Measurements from ENCODE around the gene CTNNA2.

Gene CTNNA2

GRCh38 chr2:79612999-79613398, 100.1 kb downstream of the CTNNA2 start:
- DNase-seq (ENCODE audit: low read depth), result no peak

- no peak for DNase-seq (ENCODE audit: low read depth)
Measured at GRCh38 chr2:79619442-79619841, 106.6 kb downstream of the CTNNA2 start.

GRCh38 chr2:79619976-79620375, 107.1 kb downstream of the CTNNA2 start:
- no peak for DNase-seq (ENCODE audit: low read depth)

GRCh38 chr2:79620679-79621078, 107.8 kb downstream of the CTNNA2 start:
- no peak for DNase-seq (ENCODE audit: low read depth)

- DNase-seq (ENCODE audit: low read depth), result no peak
Measured at GRCh38 chr2:79621252-79621651, 108.4 kb downstream of the CTNNA2 start.

GRCh38 chr2:79621755-79622154, 108.9 kb downstream of the CTNNA2 start:
- no peak for DNase-seq (ENCODE audit: low read depth)

- no peak for DNase-seq (ENCODE audit: low read depth)
Measured at GRCh38 chr2:79622508-79622907, 109.7 kb downstream of the CTNNA2 start.

GRCh38 chr2:79627237-79627636, 114.4 kb downstream of the CTNNA2 start:
- DNase-seq (ENCODE audit: low read depth), result no peak

GRCh38 chr2:79630060-79630459, 117.2 kb downstream of the CTNNA2 start:
- no peak for DNase-seq (ENCODE audit: low read depth)

GRCh38 chr2:79630972-79631557, 118.2 kb downstream of the CTNNA2 start:
- no peak for DNase-seq (ENCODE audit: low read depth)

- no peak for DNase-seq (ENCODE audit: low read depth)
Measured at GRCh38 chr2:79638410-79638809, 125.6 kb downstream of the CTNNA2 start.

- DNase-seq (ENCODE audit: low read depth), result no peak
Measured at GRCh38 chr2:79638954-79639353, 126.1 kb downstream of the CTNNA2 start.

- DNase-seq (ENCODE audit: low read depth), result no peak
Measured at GRCh38 chr2:79640001-79640400, 127.2 kb downstream of the CTNNA2 start.

- DNase-seq (ENCODE audit: low read depth), result no peak
Measured at GRCh38 chr2:79649531-79649930, 136.7 kb downstream of the CTNNA2 start.

GRCh38 chr2:79660557-79660956, 147.7 kb downstream of the CTNNA2 start:
- no peak for DNase-seq (ENCODE audit: low read depth)

- DNase-seq (ENCODE audit: low read depth), result no peak
Measured at GRCh38 chr2:79665091-79665490, 152.2 kb downstream of the CTNNA2 start.

- no peak for DNase-seq (ENCODE audit: low read depth)
Measured at GRCh38 chr2:79666430-79666829, 153.6 kb downstream of the CTNNA2 start.

GRCh38 chr2:79669714-79670113, 156.9 kb downstream of the CTNNA2 start:
- no peak for DNase-seq (ENCODE audit: low read depth)

- no peak for DNase-seq (ENCODE audit: low read depth)
Measured at GRCh38 chr2:79670198-79670597, 157.3 kb downstream of the CTNNA2 start.

GRCh38 chr2:79686884-79687283, 174.0 kb downstream of the CTNNA2 start:
- no peak for DNase-seq (ENCODE audit: low read depth)

- DNase-seq (ENCODE audit: low read depth), result no peak
Measured at GRCh38 chr2:79695248-79695647, 182.4 kb downstream of the CTNNA2 start.

- DNase-seq (ENCODE audit: low read depth), result no peak
Measured at GRCh38 chr2:79697200-79697599, 184.3 kb downstream of the CTNNA2 start.

- no peak for DNase-seq (ENCODE audit: low read depth)
Measured at GRCh38 chr2:79700651-79701050, 187.8 kb downstream of the CTNNA2 start.

- DNase-seq (ENCODE audit: low read depth), result no peak
Measured at GRCh38 chr2:79702905-79703304, 190.1 kb downstream of the CTNNA2 start.

GRCh38 chr2:79711098-79711497, 198.2 kb downstream of the CTNNA2 start:
- no peak for DNase-seq (ENCODE audit: low read depth)
